Stimulated activated CD8-positive, alpha-beta memory T cell treated with anti-CD3 and anti-CD28 coated beads, Interleukin-15, amount 100 ng/mL, for 1 hour (primary cell): ENCODE measurements around the gene GMPPA.

Experiments used
- DNase-seq: peaks from one replicate; pipeline ENCODE4 v3.0.0-alpha.2; 2020; ENCODE audit warnings: low read depth

GMPPA gene

GRCh38 chr2:219468410-219469185 is 30.1 kb upstream of the GMPPA start:
- no peak for DNase-seq

GRCh38 chr2:219469186-219469724 is 29.4 kb upstream of the GMPPA start:
- no peak for DNase-seq

- DNase-seq, result no peak
Measured at GRCh38 chr2:219470429-219470828, 28.3 kb upstream of the GMPPA start.

DNA sequence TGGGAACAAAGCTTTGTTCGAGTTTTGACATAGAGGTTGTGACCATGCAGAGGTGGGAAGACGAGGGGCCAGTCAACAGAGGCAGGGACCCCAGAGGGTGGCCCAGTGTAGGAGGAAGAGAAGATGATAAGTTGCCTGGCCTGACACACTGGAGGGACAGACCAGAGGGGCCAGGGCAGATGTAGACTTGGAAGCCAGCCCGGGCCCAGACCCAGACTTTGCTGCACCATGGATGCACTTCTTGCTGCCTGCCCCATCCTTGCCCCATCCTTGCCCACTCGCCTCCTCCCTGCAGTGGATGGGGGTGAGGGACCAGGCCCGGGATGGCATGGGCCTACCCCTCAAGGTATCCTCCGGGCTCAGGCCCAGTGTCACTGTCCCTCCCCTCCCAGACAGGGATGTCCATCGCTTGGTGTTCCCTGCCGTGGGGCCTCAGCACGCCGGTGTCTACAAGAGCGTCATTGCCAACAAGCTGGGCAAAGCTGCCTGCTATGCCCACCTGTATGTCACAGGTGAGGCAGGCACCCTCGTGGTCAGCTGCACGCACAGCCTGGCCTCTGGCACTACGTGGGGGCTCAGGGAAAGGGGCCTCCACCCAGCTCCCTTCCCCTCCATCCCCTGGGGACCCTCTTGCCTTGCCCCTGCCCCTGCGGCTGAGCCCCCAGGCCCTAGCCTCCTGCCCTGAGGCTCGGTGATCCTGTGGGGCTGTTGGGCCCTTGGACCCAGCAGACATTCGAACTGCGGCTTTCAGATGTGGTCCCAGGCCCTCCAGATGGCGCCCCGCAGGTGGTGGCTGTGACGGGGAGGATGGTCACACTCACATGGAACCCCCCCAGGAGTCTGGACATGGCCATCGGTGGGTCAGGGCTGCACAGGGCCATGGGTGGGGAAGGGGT is 27.0 kb upstream of the GMPPA start:
- DNase-seq, result no peak

GRCh38 chr2:219472629-219473187 is 26.0 kb upstream of the GMPPA start:
- no peak for DNase-seq

DNA sequence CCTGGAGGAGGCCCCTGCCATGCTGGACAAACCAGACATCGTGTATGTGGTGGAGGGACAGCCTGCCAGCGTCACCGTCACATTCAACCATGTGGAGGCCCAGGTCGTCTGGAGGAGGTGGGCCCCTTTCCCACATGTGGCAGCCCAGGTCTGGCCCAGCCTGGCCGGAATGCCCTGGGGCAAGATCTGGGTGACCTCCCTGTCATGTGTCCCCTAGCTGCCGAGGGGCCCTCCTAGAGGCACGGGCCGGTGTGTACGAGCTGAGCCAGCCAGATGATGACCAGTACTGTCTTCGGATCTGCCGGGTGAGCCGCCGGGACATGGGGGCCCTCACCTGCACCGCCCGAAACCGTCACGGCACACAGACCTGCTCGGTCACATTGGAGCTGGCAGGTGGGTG is 25.2 kb upstream of the GMPPA start:
- DNase-seq, result no peak

- DNase-seq, result no peak
Measured at GRCh38 chr2:219474285-219475060, 24.2 kb upstream of the GMPPA start.

DNA sequence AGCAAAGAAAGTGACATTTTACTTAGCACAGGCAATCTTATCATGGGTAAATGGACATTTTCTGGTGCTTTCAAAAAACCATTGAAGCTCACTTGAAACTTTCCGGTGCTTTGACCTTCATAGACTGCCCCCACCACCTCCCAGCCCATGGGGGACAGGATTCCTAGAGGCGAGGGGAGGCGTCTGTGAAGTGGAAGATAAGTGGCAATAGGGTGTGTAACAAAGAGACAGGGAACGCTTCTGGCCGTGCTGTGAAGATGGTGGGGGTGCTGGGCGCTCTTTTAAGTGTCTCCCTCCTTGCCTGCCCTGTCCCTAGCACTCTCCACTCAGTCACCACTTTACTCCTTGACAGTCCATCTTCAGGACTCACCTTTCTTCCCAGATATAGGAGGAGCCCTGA is 23.4 kb upstream of the GMPPA start:
- DNase-seq, result no peak

DNA sequence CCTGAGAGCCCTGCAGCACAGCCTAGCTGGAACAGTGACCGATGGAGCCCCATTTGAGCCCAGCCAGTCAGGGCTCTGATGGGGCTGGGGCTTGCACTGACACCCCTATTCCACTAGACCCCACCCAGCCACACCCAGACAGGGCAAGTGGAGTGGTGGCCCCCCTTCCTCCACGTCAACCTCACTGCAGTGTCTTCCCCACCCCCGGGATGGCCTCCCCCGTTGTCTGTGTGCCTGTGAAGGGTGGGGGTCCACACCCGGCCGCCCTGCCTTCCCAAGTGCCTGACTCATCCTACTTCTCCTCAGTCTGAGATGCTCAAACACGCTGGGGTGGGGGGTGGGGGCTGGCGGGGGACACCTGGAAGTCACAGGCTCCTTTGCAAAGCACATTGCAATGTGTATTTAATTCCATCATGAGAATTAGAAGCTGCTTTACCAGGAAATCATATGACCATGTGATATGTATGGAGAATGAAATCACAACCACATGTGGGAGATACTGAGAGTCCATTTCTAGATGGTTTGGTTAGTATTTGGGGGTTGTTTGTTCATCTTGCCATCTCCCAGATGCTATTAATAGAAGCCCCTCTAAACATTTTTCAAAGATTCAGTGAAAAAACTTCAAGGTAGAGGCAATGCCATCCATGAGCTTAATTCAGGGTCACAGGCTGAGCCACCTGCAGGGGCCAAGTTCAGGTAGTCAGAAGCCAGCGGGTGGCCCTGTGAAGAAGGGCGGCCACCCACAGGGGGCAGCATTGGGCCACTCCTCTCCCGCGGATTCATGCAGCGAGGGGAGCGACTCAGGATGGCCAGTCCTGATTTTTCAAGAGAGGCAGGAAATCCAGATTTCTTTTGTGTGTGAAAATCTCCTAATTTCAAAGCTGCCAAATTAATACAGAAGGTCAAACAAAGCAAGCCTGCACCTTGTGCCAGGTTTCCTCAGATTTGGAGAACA is 22.7 kb upstream of the GMPPA start:
- DNase-seq, result peak; percentile 27

DNA sequence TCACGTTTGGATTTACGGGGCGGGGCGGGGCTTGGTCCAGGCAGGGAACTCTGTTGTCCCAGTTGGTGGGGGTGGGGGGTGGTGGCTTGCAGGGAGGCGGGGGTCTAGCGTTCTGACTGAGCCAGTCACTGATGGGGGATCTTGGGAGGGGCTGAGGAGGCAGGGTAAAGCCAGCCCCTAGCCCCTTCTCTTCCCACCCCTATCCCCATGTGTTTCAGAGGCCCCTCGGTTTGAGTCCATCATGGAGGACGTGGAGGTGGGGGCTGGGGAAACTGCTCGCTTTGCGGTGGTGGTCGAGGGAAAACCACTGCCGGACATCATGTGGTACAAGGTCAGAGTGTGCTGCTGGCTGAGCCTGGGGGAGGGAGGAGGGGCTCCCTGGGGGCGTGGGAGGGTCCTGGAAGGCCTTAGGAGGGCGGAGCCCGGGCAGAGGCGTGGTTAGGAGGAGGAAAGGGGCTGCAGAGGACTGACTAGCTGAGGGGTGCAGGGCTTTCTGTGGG is 22.0 kb upstream of the GMPPA start:
- DNase-seq, result no peak

GRCh38 chr2:219477179-219477578 is 21.5 kb upstream of the GMPPA start:
- DNase-seq, result no peak

DNA sequence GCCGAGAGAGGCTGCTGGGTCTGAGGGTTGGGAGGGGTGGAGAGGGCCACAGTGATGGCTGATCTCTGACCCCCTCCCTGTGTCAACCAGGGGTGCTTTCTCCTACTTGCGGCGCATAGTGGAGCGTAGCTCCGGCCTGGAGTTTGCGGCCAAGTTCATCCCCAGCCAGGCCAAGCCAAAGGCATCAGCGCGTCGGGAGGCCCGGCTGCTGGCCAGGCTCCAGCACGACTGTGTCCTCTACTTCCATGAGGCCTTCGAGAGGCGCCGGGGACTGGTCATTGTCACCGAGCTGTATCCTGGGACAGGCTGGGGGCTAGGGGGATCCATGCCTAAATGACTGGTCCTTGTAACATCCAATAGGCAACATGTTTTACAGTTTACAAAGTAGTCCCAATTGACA is 20.9 kb upstream of the GMPPA start:
- DNase-seq, result no peak

- DNase-seq, result no peak
Measured at GRCh38 chr2:219478916-219479315, 19.8 kb upstream of the GMPPA start.

DNA sequence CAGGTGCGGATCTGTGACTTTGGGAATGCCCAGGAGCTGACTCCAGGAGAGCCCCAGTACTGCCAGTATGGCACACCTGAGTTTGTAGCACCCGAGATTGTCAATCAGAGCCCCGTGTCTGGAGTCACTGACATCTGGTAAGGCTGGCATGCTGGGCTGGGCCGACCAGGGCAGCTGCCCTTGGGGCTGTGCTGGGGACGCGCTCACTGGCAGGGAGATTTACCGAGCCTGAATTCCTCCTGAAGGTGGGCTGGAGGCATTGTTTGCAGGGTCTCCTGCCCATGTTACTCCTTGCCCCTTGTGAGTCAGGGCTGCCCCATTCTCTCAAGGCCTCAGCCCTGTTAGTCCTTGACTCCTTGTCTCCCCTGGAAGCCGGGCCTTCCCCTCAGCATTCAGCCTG is 18.7 kb upstream of the GMPPA start:
- no peak for DNase-seq

DNA sequence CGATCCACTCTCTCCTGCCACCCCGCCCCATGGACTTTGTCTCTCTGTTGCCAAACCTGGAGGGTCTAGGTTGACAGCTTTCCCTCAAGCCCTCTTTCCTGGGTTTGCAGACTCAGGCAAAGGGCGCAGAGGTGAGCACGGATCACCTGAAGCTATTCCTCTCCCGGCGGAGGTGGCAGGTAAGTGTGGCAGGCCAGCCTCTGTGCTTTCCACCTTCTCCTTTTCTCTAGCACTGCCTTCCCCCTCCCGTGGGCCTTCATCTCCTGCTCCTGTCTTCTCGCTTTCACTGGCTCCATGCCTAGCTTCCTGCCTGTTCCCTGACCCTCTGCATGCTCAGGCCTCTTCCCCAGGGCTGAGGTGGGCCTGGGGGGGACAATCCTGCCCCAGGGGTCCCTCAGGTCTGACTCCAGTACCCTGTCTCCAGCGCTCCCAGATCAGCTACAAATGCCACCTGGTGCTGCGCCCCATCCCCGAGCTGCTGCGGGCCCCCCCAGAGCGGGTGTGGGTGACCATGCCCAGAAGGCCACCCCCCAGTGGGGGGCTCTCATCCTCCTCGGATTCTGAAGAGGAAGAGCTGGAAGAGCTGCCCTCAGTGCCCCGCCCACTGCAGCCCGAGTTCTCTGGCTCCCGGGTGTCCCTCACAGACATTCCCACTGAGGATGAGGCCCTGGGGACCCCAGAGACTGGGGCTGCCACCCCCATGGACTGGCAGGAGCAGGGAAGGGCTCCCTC is 15.9 kb upstream of the GMPPA start:
- no peak for DNase-seq

DNA sequence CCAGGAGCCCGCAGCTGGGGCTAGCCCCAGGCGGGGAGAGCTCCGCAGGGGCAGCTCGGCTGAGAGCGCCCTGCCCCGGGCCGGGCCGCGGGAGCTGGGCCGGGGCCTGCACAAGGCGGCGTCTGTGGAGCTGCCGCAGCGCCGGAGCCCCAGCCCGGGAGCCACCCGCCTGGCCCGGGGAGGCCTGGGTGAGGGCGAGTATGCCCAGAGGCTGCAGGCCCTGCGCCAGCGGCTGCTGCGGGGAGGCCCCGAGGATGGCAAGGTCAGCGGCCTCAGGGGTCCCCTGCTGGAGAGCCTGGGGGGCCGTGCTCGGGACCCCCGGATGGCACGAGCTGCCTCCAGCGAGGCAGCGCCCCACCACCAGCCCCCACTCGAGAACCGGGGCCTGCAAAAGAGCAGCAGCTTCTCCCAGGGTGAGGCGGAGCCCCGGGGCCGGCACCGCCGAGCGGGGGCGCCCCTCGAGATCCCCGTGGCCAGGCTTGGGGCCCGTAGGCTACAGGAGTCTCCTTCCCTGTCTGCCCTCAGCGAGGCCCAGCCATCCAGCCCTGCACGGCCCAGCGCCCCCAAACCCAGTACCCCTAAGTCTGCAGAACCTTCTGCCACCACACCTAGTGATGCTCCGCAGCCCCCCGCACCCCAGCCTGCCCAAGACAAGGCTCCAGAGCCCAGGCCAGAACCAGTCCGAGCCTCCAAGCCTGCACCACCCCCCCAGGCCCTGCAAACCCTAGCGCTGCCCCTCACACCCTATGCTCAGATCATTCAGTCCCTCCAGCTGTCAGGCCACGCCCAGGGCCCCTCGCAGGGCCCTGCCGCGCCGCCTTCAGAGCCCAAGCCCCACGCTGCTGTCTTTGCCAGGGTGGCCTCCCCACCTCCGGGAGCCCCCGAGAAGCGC is 15.0 kb upstream of the GMPPA start:
- no peak for DNase-seq

DNA sequence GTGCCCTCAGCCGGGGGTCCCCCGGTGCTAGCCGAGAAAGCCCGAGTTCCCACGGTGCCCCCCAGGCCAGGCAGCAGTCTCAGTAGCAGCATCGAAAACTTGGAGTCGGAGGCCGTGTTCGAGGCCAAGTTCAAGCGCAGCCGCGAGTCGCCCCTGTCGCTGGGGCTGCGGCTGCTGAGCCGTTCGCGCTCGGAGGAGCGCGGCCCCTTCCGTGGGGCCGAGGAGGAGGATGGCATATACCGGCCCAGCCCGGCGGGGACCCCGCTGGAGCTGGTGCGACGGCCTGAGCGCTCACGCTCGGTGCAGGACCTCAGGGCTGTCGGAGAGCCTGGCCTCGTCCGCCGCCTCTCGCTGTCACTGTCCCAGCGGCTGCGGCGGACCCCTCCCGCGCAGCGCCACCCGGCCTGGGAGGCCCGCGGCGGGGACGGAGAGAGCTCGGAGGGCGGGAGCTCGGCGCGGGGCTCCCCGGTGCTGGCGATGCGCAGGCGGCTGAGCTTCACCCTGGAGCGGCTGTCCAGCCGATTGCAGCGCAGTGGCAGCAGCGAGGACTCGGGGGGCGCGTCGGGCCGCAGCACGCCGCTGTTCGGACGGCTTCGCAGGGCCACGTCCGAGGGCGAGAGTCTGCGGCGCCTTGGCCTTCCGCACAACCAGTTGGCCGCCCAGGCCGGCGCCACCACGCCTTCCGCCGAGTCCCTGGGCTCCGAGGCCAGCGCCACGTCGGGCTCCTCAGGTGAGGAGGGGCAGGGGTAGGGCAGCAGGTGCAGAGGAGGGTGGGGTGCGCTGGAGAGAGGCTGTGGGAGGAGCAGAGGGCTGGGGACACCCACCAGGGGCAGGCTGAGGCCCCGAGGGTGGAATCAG is 14.1 kb upstream of the GMPPA start:
- no peak for DNase-seq

DNA sequence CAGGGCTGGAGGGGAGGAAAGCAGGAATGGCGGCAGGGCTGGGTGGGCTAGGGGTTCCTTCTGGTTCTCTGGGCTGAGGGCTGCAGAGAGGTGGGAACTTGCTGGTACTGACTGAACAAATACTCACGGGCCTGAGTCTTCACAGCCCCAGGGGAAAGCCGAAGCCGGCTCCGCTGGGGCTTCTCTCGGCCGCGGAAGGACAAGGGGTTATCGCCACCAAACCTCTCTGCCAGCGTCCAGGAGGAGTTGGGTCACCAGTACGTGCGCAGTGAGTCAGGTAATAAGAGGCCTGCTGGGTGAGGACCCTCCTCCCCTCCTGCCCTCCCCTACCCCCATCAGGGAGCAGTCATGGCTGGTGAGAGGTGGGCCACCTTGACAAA is 13.5 kb upstream of the GMPPA start:
- no peak for DNase-seq
